GM12892 (cell line): ENCODE results near the gene NFIX.

Experiments used
- POLR2AphosphoS5 ChIP-seq: IDR thresholded peaks from 2 replicates; pipeline ENCODE4 v1.6.1; 2011; ENCODE audit warnings: low read depth, low read length, control low read depth
- TAF1 ChIP-seq: IDR thresholded peaks from 2 replicates; pipeline ENCODE4 v1.6.1; 2011; ENCODE audit warnings: low read depth, mild to moderate bottlenecking, control low read depth, low read length, borderline replicate concordance

DNA sequence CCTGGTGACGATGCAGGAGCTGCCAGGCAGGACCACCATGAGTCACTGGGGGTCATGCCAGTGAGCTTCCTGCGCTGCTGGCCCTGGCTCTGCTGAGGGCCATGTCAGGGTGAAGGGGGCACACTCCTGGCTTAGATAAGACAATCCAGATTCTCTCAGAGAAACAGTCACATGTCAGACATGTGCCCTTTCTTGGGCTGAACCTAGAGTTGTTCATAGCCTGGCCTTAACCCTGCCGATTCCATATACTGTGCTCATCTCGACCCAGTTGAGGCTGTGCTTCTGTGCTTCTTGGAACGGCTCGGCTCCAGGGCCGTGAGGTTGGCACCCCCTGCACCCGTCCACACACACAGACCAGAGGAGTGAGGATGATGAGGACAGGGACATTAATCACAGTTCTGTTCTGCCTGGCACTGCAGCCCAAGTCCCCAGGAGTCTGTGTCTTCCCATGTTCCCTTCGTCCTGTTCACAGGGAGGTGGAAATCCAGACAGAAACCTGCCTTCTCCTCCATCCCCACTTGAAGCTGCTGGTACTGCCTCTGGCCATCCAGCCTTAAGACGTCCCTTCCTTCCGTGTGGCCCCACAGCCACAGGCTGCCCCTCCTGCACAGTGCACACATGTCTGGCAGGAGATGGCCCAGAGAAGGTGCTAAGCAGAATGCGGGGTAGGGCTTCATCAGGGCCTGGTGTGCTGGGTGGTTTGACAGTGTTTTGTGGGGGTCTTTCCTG, 57.3 kb downstream of the NFIX start:
- TF ChIP-seq POLR2AphosphoS5 (no peak), TAF1 (no peak)
